ACHN (cell line): Measurements from ENCODE around the gene FMO5.
"Not testable (repeated sequence)": the region's sequence is repeated elsewhere in the genome, so short reads cannot be mapped to it uniquely, and the experiment has no call there.

Source experiments
- DNase-seq: peaks from one replicate; pipeline ENCODE4 v3.0.0-alpha.2; 2015
- in situ Hi-C: cut with HindIII; loops from 2 replicates; pipeline ENCODE4 v1.10.0; 2017; ENCODE audit warnings: low sequenced_read_pairs, low pct_ligation_motif_present, low pct_unique_long_range_greater_than_20kb

Gene FMO5

DNA sequence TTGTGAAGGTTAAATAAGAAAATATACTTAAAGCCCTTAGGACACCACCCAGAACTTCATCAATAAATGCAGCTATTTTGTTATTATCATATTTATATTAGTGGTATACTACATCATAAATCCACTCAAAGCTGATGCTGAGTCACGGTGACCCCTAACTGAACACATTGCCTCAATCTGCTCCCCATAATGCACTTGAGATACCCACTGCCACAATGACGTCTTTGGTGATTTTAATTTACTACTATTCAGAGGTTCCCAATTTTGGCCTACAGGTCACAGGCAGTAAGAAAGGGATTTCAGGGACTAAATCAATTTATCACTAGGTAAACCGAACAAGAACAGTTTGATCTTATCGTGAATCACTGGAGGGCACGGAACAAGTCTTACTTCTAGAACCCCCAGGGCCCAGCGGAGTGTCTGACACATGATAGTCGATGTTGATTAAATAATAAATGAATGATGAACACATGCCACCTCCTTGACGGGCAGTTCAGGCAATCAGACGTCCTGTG lies 16.9 kb upstream of the FMO5 start:
- no peak for DNase-seq
- in situ Hi-C loops, result no loop called here

- in situ Hi-C loops, result not testable (repeated sequence)
Observed at GRCh38 chr1:147240131-147240721, 15.1 kb upstream of the FMO5 start.

GRCh38 chr1:147238925-147239820 lies 14.0 kb upstream of the FMO5 start:
- in situ Hi-C loops, result no loop called here
- DNase-seq, result no peak

More at GRCh38 chr1:147240131-147240721, 15.1 kb upstream of the FMO5 start:
- not testable (repeated sequence) for DNase-seq

GRCh38 chr1:147238053-147238902 lies 13.1 kb upstream of the FMO5 start:
- no peak for DNase-seq
- in situ Hi-C loops, result no loop called here

GRCh38 chr1:147236959-147237791 lies 12.0 kb upstream of the FMO5 start:
- in situ Hi-C loops, result no loop called here
- no peak for DNase-seq

GRCh38 chr1:147236448-147236847 lies 11.3 kb upstream of the FMO5 start:
- in situ Hi-C loops, result no loop called here
- no peak for DNase-seq

GRCh38 chr1:147235822-147236221 lies 10.7 kb upstream of the FMO5 start:
- in situ Hi-C loops, result no loop called here
- no peak for DNase-seq

GRCh38 chr1:147233903-147234302 lies 8.8 kb upstream of the FMO5 start:
- in situ Hi-C loops, DNase-seq: not testable (repeated sequence)

GRCh38 chr1:147231032-147231431 lies 5.9 kb upstream of the FMO5 start:
- DNase-seq, in situ Hi-C loops: not testable (repeated sequence)

GRCh38 chr1:147223740-147224615 lies 1.2 kb downstream of the FMO5 start:
- no peak for DNase-seq
- in situ Hi-C loops, result no loop called here

- DNase-seq, result no peak
- in situ Hi-C loops, result no loop called here
Observed at GRCh38 chr1:147218606-147219005, 6.5 kb downstream of the FMO5 start.

DNA sequence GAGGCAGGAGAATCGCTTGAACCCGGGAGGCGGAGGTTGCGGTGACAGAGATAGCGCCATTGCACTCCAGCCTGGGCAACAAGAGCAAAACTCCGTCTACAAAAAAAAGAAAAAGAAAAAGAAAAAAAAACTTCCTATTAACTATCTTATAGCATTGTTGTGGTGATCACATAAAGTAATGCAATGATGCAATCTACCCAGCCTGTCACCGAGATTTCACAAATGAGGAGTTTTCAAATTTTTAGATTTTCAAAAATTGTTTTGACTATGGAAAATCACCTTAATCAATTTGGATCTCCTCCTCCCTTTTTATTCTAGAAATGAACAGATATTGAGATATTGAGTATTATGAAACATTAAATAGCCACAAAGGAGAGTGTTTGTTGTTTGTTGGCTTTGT lies 8.0 kb downstream of the FMO5 start:
- in situ Hi-C loops, result no loop called here
- no peak for DNase-seq

- in situ Hi-C loops, result no loop called here
Observed at GRCh38 chr1:147216124-147216523, 9.0 kb downstream of the FMO5 start.

GRCh38 chr1:147215540-147215916 lies 9.6 kb downstream of the FMO5 start:
- in situ Hi-C loops, result no loop called here
- no peak for DNase-seq

More at GRCh38 chr1:147216124-147216523, 9.0 kb downstream of the FMO5 start:
- DNase-seq, result no peak

GRCh38 chr1:147214842-147215539 lies 10.1 kb downstream of the FMO5 start:
- in situ Hi-C loops, result no loop called here
- DNase-seq, result no peak

DNA sequence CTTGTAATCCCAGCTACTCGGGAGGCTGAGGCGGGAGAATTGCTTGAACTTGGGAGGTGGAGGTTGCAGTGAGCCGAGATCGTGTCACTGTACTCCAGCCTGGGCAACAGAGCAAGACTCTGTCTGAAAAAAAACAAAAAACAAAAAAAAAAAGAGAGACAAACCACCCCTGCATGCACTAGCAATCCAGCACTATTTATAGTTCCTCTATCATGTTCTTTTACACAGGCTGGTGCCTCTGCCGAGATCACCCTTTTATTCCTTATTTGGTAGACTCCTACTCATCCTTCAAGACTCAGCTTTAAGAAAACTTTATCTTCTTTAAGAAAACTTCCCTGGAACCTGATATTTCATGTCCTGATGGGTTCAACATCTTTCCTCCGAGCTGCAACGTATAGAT lies 10.8 kb downstream of the FMO5 start:
- DNase-seq, result no peak
- in situ Hi-C loops, result no loop called here

- DNase-seq, result no peak
- in situ Hi-C loops, result no loop called here
Observed at GRCh38 chr1:147213271-147213670, 11.9 kb downstream of the FMO5 start.
